HFF-Myc (cell line): ENCODE results near the gene ZNF423.

Experiments used
- DNase-seq: peaks from one replicate; pipeline ENCODE4 v3.0.0-alpha.2; 2011; ENCODE audit warnings: low read depth; ENCODE audit errors: extremely low read depth
- H3K4me3 ChIP-seq: replicated peaks from 2 replicates; pipeline ENCODE4 v1.5.1; 2011; ENCODE audit warnings: low read depth, mild to moderate bottlenecking, control low read depth, low read length
- TF ChIP-seq, protein P1 (sequence below): IDR thresholded peaks from 2 replicates; pipeline ENCODE4 v1.5.1; 2012; ENCODE audit warnings: mild to moderate bottlenecking, low read depth, low read length, control low read depth; ENCODE audit errors: missing control alignments

Gene ZNF423

DNA sequence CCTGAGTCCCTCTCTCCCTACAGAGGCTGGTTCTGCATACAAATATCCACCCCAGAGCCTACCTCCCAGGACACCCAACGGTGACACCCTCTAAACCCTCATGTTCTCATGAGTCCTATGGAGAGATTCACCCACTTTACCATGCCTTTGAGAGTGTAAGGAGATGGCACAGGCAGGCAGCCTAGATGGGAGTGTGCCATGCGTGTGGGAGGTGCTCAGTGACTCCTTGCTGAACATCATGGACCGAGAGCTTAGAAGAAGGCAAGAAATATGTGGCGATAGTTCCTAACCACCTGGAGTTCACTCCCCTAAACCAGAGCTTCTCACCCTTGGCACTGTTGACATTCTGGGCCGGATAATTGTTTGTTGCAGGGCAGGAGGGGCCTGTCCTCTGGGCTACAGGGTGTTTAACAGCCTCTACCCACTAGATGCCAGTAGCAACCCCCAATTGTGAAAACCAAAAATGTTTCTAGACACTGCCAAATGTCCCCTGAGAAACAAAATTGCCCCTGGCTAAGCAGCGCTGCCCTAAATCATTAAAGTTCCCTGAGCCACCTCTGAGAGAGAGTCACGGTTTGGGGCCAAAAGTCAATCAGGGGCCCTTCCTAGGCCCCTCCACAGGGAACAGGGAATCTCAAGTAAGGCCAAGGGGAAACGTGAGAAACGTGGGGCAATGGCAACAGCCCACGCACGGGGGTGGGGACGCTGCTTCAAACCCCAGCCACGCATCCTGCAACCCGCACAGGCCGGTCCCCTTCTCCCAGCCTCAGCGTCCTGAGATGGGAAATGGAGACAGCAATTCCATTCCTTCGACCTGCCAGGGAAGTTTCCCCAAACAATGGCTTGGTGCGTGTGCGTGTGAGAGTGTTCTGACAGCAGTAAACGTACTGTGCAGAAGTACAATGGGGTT is 415.5 kb downstream of the ZNF423 start:
- TF ChIP-seq, protein P1, sequence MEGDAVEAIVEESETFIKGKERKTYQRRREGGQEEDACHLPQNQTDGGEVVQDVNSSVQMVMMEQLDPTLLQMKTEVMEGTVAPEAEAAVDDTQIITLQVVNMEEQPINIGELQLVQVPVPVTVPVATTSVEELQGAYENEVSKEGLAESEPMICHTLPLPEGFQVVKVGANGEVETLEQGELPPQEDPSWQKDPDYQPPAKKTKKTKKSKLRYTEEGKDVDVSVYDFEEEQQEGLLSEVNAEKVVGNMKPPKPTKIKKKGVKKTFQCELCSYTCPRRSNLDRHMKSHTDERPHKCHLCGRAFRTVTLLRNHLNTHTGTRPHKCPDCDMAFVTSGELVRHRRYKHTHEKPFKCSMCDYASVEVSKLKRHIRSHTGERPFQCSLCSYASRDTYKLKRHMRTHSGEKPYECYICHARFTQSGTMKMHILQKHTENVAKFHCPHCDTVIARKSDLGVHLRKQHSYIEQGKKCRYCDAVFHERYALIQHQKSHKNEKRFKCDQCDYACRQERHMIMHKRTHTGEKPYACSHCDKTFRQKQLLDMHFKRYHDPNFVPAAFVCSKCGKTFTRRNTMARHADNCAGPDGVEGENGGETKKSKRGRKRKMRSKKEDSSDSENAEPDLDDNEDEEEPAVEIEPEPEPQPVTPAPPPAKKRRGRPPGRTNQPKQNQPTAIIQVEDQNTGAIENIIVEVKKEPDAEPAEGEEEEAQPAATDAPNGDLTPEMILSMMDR, result no peak
- H3K4me3 ChIP-seq, result no peak overlapping the region
- DNase-seq, result no peak

DNA sequence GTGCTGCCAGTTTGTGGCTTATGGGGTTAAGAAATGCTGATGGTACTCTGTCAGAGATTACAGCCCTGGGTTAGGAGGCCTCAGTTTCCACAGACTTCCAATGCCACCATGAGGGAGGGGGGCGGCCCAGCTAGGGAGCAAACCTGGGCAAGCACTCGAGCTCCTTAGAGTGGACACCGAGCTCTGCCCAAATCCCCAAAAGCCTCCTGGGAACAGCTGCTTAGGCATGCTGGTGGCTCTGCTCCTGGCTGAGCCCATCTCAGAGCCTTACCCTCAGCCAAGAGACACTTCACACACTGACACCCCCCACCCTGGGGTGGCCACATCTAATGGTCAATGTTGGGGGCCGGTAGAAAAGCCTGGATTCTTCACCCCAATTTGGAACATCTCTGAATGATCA is 416.2 kb downstream of the ZNF423 start:
- no peak for DNase-seq
- TF ChIP-seq, protein P1, result no peak
- H3K4me3 ChIP-seq, result no peak overlapping the region

DNA sequence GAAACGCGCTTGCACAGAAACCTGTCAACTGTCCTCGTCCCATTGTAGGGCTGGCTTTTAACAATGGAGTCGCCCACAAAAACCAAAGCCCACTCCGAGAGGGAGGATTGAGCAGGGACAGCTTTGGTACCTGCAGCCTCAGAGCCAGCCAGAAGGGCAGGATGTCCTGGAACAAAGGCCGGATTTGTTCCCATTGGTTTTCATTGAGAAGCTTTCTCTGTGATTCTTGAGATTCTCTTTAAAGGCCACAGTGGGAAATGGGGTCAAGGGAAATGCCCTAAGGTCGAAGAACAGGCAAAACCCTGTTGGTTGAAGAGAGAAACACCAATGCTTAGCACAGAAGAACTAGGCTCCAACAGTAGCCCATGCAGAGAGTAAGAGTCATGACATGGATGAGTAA is 416.9 kb downstream of the ZNF423 start:
- no peak overlapping the region for H3K4me3 ChIP-seq
- DNase-seq, result no peak
- TF ChIP-seq, protein P1, result no peak
